HFF-Myc (cell line): ENCODE measurements around the gene NPAS2.

Experiments
- DNase-seq: peaks from one replicate; pipeline ENCODE4 v3.0.0-alpha.2; 2011; ENCODE audit warnings: low read depth; ENCODE audit errors: extremely low read depth
- H3K4me3 ChIP-seq: replicated peaks from 2 replicates; pipeline ENCODE4 v1.5.1; 2011; ENCODE audit warnings: low read depth, mild to moderate bottlenecking, control low read depth, low read length
- CTCF ChIP-seq: IDR thresholded peaks from 2 replicates; pipeline ENCODE4 v1.5.1; 2012; ENCODE audit warnings: mild to moderate bottlenecking, low read depth, low read length, control low read depth; ENCODE audit errors: missing control alignments

NPAS2 gene

GRCh38 chr2:101032084-101032776 lies 212.3 kb downstream of the NPAS2 start:
- no peak for DNase-seq
- no peak overlapping the region for H3K4me3 ChIP-seq
- TF ChIP-seq CTCF = no peak

- no peak overlapping the region for H3K4me3 ChIP-seq
- TF ChIP-seq CTCF = peak; percentile 32
- peak; percentile 27 for DNase-seq
These were observed 216.6 kb downstream of the NPAS2 start for GRCh38 chr2:101036562-101036961.

- TF ChIP-seq CTCF = no peak
These were observed 217.3 kb downstream of the NPAS2 start for GRCh38 chr2:101037161-101037755.

GRCh38 chr2:101038455-101039255 lies 218.7 kb downstream of the NPAS2 start:
- TF ChIP-seq CTCF = peak; percentile 60
- H3K4me3 ChIP-seq = no peak overlapping the region
- DNase-seq = no peak

More at GRCh38 chr2:101037161-101037755, 217.3 kb downstream of the NPAS2 start:
- DNase-seq = no peak
- H3K4me3 ChIP-seq = no peak overlapping the region

- no peak for DNase-seq
- no peak for TF ChIP-seq CTCF
- no peak overlapping the region for H3K4me3 ChIP-seq
These were observed 220.1 kb downstream of the NPAS2 start for GRCh38 chr2:101040072-101040471.

GRCh38 chr2:101040761-101041160 lies 220.8 kb downstream of the NPAS2 start:
- H3K4me3 ChIP-seq = no peak overlapping the region
- TF ChIP-seq CTCF = no peak
- no peak for DNase-seq
